NCI-H2029 treated with DMSO at 0.1 percent for 48 hours (cell line): ENCODE measurements around the gene FPGS.
A peak's percentile ranks its signal among the peaks of the same experiment; 100 is the strongest.

Source experiments
- DNase-seq: peaks from one replicate; lab custom pipeline; 2025; lab: John Stamatoyannopoulos, UW

FPGS gene

GRCh38 chr9:127788337-127789011 lies 14.2 kb upstream of the FPGS start:
- no peak for DNase-seq

GRCh38 chr9:127789179-127789578 lies 13.5 kb upstream of the FPGS start:
- DNase-seq: no peak

GRCh38 chr9:127790094-127790855 lies 12.4 kb upstream of the FPGS start:
- no peak for DNase-seq

- no peak for DNase-seq
Measured at GRCh38 chr9:127791085-127791484, 11.6 kb upstream of the FPGS start.

GRCh38 chr9:127792417-127793031 lies 10.2 kb upstream of the FPGS start:
- DNase-seq: no peak

- no peak for DNase-seq
Measured at GRCh38 chr9:127793093-127793708, 9.5 kb upstream of the FPGS start.

- DNase-seq: no peak
Measured at GRCh38 chr9:127794001-127794791, 8.5 kb upstream of the FPGS start.

- DNase-seq: peak; percentile 80
Measured at GRCh38 chr9:127796225-127796813, 6.4 kb upstream of the FPGS start.

- DNase-seq: peak; percentile 67
Measured at GRCh38 chr9:127796852-127797370, 5.8 kb upstream of the FPGS start.

GRCh38 chr9:127801955-127802575 lies 617 bp upstream of the FPGS start:
- DNase-seq: no peak

GRCh38 chr9:127803507-127804352 lies 1.0 kb downstream of the FPGS start:
- no peak for DNase-seq

GRCh38 chr9:127805620-127806019 lies 2.9 kb downstream of the FPGS start:
- DNase-seq: no peak

GRCh38 chr9:127806871-127807270 lies 4.2 kb downstream of the FPGS start:
- DNase-seq: no peak

- no peak for DNase-seq
Measured at GRCh38 chr9:127808347-127809001, 5.8 kb downstream of the FPGS start.

GRCh38 chr9:127809002-127809539 lies 6.4 kb downstream of the FPGS start:
- DNase-seq: no peak

- DNase-seq: no peak
Measured at GRCh38 chr9:127809540-127810377, 7.1 kb downstream of the FPGS start.

- no peak for DNase-seq
Measured at GRCh38 chr9:127810378-127811187, 7.9 kb downstream of the FPGS start.
